Measurements from ENCODE around the gene SLC16A2.

- no peak for TF ChIP-seq CTCF (IDR thresholded peaks at IDR 0.05)
- TF ChIP-seq REST (IDR thresholded peaks at IDR 0.05; ENCODE audit: insufficient read depth in 1 of 2, low read depth in 2 of 2, low read length in 1 of 2): no peak
- TF ChIP-seq SIN3A (IDR thresholded peaks at IDR 0.05; ENCODE audit: borderline replicate concordance, insufficient read depth, low read depth, low read length): no peak
- no peak for TF ChIP-seq POLR2AphosphoS5 (IDR thresholded peaks at IDR 0.05; ENCODE audit: low read depth, low read length)
- no peak for TF ChIP-seq TCF7L2 (IDR thresholded peaks at IDR 0.05; ENCODE audit: low read depth, low read length)
Measured at GRCh38 chrX:74536152-74536831, 115.0 kb downstream of the SLC16A2 start.

Data from Panc1 (cell line).